ENCODE data around the gene PCDH9. TPM values are rescaled to one million over a fixed set of nuclear protein-coding genes. Genes with fewer than 3 reads are reported as not detected.

The PCDH9 gene
- total RNA-seq, 1 experiment from 2014 or later: 1.9 TPM

DNA sequence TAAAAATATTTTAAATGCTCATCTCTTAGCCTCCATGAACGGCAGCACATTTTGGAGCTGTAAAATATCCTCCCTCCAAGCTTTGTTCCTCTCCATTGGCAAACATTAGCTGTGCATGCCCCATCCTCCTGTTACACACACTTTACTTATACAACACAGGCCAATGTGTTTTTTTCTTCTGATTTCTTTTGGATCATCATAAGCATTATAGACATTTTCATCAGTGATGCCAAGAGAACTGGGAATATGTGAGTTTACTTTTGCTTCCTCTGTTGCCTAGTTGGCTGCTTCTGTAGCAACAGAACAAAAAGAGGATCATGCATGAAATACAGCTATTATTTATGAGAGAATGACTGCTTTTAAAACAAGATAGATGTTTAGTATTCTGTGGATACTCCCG lies 142.6 kb downstream of the PCDH9 start:
- Histone ChIP-seq H3K4me3 (no peak overlapping the region), H3K36me3 (no peaks in the 10 kb centered on the region), H3K9me3 (no peaks in the 10 kb centered on the region), H3K27me3 (no peaks in the 10 kb centered on the region)
- DNase-seq: no peak

GRCh38 chr13:67086260-67086659 lies 143.9 kb downstream of the PCDH9 start:
- Histone ChIP-seq H3K27me3 (no peaks in the 10 kb centered on the region), H3K36me3 (no peaks in the 10 kb centered on the region), H3K4me3 (no peak overlapping the region), H3K9me3 (no peaks in the 10 kb centered on the region)
- DNase-seq: no peak

GRCh38 chr13:67084066-67084465 lies 146.1 kb downstream of the PCDH9 start:
- no peak for DNase-seq
- Histone ChIP-seq H3K9me3 (no peaks in the 10 kb centered on the region), H3K27me3 (no peaks in the 10 kb centered on the region), H3K4me3 (no peak overlapping the region), H3K36me3 (no peaks in the 10 kb centered on the region)

- DNase-seq: no peak
- Histone ChIP-seq H3K9me3 (no peaks in the 10 kb centered on the region), H3K27me3 (no peaks in the 10 kb centered on the region), H3K4me3 (no peak overlapping the region), H3K36me3 (no peaks in the 10 kb centered on the region)
These were observed 146.6 kb downstream of the PCDH9 start for GRCh38 chr13:67083519-67083918.

DNA sequence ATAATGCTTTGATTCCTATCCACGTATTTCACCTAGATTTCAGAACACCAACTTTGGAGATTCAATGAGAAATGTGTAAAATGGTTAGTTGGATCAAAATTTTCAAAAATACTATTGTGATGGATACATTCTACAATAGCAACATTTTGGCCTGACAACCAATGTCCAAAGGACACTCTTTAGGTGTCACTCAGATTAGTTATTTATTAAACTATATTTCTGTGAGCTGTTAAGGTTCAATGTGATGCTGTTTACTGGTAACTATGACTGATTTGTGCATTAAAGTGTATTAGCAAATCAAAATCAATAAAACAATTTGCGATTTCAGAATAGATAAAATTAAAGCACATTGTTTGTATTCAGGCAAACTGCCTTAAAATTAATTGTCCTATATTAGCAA lies 149.8 kb downstream of the PCDH9 start:
- no peak for DNase-seq
- Histone ChIP-seq H3K36me3 (no peaks in the 10 kb centered on the region), H3K9me3 (no peaks in the 10 kb centered on the region), H3K27me3 (no peaks in the 10 kb centered on the region), H3K4me3 (no peak overlapping the region)

DNA sequence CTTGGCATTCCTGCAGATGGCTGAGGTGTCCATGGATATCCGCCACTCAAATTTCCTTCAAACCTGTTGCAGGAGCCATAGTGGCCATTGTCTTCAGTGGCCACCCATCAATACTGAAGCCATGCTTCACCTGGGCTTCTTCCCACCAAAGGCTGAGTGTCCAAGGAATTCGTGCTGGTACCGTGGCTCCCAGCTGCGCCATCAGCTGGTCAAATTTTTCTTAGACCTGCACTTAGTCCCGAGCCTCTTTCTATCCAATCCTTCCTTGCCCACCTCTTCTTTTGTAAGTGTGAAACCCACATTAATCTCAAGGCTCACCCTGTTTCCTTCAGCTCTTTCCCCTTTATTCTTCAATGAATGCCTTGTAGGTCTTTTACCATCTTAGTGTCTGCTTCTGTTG lies 152.1 kb downstream of the PCDH9 start:
- Histone ChIP-seq H3K27me3 (no peaks in the 10 kb centered on the region), H3K4me3 (no peak overlapping the region), H3K36me3 (no peaks in the 10 kb centered on the region), H3K9me3 (no peaks in the 10 kb centered on the region)
- DNase-seq: no peak

- no peaks in the 10 kb centered on the region for H3K27me3 ChIP-seq
- DNase-seq: no peak
- H3K36me3 ChIP-seq: no peaks in the 10 kb centered on the region
- no peaks in the 10 kb centered on the region for H3K9me3 ChIP-seq
- H3K4me3 ChIP-seq: no peak overlapping the region
These were observed 153.0 kb downstream of the PCDH9 start for GRCh38 chr13:67077132-67077531.

DNA sequence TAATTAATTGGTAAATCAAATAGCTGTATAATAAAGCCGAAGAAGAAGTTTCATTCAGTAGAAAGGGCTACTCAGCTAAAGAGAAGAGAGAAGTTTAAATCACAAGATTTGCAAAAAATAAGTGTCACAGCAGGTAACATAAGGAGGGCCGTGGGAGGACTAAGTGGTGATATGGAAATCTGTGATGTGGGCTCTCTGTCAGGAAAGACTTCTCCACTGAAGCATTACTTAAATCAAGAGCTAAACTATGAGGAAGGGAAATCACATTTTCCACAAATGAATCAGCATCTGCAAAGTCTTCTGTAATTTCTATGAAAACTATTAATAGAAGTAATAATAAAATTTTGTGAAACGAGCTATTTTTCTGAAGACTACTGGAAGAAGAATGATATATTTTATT lies 153.8 kb downstream of the PCDH9 start:
- H3K4me3 ChIP-seq: no peak overlapping the region
- H3K9me3 ChIP-seq: no peaks in the 10 kb centered on the region
- no peaks in the 10 kb centered on the region for H3K36me3 ChIP-seq
- no peaks in the 10 kb centered on the region for H3K27me3 ChIP-seq
- no peak for DNase-seq

GRCh38 chr13:67075239-67075638 lies 154.9 kb downstream of the PCDH9 start:
- DNase-seq: no peak
- Histone ChIP-seq H3K27me3 (no peaks in the 10 kb centered on the region), H3K9me3 (no peaks in the 10 kb centered on the region), H3K4me3 (no peak overlapping the region), H3K36me3 (no peaks in the 10 kb centered on the region)

GRCh38 chr13:67071918-67072598 lies 158.1 kb downstream of the PCDH9 start:
- no peaks in the 10 kb centered on the region for H3K36me3 ChIP-seq
- H3K4me3 ChIP-seq: no peak overlapping the region
- no peaks in the 10 kb centered on the region for H3K9me3 ChIP-seq
- no peaks in the 10 kb centered on the region for H3K27me3 ChIP-seq
- no peak for DNase-seq

DNA sequence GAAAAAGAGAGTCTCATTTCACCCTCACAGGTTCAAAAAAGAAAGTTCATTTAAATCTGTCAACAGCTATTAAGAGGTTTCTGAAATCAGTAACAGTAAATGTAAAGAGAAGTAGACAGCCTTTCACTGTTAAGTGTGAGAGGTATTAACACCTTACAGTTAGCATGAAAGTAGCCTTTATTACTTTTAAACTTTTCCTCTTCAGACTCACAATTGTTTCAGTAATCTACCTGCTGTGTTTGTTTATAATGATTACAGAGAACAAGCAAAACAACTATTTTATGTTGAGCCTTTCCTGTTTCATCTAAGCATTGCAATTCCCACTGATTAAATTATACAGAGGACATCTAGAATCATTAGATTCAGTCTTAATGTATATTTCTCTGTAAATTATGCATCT lies 159.8 kb downstream of the PCDH9 start:
- Histone ChIP-seq H3K9me3 (no peaks in the 10 kb centered on the region), H3K36me3 (no peaks in the 10 kb centered on the region), H3K4me3 (no peak overlapping the region), H3K27me3 (no peaks in the 10 kb centered on the region)
- DNase-seq: no peak

- H3K4me3 ChIP-seq: no peak overlapping the region
- H3K9me3 ChIP-seq: no peaks in the 10 kb centered on the region
- DNase-seq: no peak
- no peaks in the 10 kb centered on the region for H3K36me3 ChIP-seq
- no peaks in the 10 kb centered on the region for H3K27me3 ChIP-seq
These were observed 160.9 kb downstream of the PCDH9 start for GRCh38 chr13:67069117-67069767.

DNA sequence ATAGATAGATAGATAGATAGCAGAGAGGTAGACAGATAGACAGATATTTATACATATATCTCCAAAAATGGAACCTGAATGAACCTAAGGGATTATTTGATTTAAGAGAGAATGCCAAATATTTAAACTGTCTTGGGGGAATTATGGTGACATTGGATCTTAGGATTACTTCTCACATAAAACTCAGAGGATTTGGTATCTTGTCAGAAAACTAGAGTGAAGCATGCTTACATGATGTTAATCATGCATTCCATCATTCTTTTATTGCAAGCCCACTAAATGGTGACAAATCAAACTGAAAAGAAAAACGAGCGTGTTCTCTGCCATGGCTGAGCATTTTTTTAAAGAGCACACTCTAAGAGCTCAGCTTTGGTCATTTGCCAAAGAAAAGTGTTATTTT lies 165.2 kb downstream of the PCDH9 start:
- no peak for DNase-seq
- Histone ChIP-seq H3K4me3 (no peak overlapping the region), H3K9me3 (no peaks in the 10 kb centered on the region), H3K27me3 (no peaks in the 10 kb centered on the region), H3K36me3 (no peaks in the 10 kb centered on the region)

DNA sequence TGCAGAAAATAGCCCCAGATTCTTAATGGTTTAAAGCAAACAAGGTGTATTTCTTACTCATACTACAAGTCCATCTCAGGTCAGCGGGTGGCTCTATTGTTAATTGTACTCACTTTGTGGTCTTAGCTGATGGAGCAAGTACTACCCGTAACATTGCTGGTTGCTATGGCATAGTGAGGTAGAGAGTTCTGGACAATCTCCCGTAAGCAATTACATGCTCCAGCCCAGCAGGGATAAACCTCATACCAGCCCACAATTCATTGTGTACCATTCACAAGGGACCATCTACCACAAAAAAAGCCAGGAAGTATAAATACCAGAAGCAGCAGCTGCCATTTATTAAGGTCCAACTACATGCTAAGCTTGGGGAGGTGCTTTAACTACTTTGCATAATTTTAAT lies 167.1 kb downstream of the PCDH9 start:
- no peak for DNase-seq
- Histone ChIP-seq H3K36me3 (no peaks in the 10 kb centered on the region), H3K4me3 (no peak overlapping the region), H3K27me3 (no peaks in the 10 kb centered on the region), H3K9me3 (no peaks in the 10 kb centered on the region)

- Histone ChIP-seq H3K36me3 (no peaks in the 10 kb centered on the region), H3K4me3 (no peak overlapping the region), H3K27me3 (no peaks in the 10 kb centered on the region), H3K9me3 (no peaks in the 10 kb centered on the region)
- no peak for DNase-seq
These were observed 168.0 kb downstream of the PCDH9 start for GRCh38 chr13:67062160-67062559.

- Histone ChIP-seq H3K4me3 (no peak overlapping the region), H3K9me3 (no peaks in the 10 kb centered on the region), H3K27me3 (no peaks in the 10 kb centered on the region), H3K36me3 (no peaks in the 10 kb centered on the region)
- no peak for DNase-seq
These were observed 168.4 kb downstream of the PCDH9 start for GRCh38 chr13:67061750-67062149.

DNA sequence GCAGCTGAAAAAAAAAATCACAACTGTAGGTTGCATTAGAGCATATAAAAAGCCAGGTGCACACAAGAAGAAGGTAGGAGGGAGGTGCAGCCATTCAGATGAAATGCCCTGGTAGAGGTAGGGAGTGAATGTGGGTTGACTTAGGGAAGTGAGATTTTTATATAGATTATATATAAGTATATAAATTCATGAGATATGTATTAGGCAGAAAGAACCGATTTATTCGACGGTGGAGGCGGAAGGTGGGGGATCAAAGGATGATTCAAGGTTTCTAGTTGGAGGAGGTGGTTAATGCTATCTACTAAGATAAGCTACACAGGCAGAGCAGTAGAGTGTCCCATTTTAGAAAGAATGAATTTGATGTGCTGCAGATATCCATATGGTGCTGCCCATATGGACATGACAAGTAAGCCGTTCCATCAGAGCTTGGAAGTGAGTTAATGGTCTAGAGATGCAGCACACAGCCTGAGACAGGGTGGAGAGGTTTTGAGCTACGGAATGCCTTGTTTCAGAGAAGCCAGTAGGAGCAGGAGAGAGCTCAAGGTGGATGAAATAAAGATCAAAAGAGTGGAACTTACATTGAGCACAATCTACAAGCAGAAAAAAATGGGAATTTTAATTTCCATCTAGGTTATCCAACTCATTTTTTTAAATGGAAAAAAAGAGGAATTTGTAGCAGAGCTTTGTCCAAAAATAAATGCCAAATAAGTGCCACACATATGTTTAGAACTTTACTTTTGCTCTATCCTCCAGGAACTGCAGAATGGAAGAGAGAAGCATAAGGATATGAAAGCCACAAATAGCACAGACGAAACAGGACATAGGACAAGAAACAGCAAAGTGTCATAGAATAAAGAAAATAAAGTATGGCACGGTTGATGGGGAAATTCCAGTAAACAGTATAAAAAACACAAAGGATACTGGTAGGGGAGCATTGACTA lies 177.3 kb downstream of the PCDH9 start:
- no peaks in the 10 kb centered on the region for H3K27me3 ChIP-seq
- H3K9me3 ChIP-seq: no peaks in the 10 kb centered on the region
- H3K4me3 ChIP-seq: no peak overlapping the region
- no peak for DNase-seq
- H3K36me3 ChIP-seq: no peaks in the 10 kb centered on the region
